ENCODE measurements around the gene C4orf50. TPM values are rescaled to one million over a fixed set of nuclear protein-coding genes. Genes with fewer than 3 reads are reported as not detected.
A peak's percentile ranks its signal among the peaks of the same experiment; 100 is the strongest.

The C4orf50 gene
- total and polyA plus RNA-seq, 2 of the 8 experiments (the other 6 are each of a cell fraction or from before 2014, with no cell fraction given): 0.08 to 0.22 TPM

DNA sequence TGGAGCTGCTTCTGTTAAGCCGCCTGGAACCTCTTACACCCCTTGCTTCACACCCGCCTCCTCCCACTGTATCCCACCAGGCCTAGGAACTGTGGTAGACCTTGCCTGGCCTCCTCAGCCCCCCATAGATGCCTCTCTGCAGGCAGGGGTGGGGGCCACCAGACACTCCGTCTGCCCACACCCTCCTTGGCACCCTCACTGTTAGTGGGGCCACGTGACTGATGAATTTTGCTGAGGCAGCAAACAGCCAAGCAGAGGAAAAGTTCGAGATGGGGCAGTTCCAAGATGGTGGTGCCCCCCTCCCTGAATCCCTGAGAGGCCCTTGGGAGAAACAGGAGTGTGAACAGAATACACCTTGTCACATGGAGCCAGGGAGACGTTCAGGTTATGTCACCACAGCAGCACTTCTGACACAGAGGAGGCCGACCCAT, 41.2 kb upstream of the C4orf50 start (continued):
- TF ChIP-seq, protein P1, sequence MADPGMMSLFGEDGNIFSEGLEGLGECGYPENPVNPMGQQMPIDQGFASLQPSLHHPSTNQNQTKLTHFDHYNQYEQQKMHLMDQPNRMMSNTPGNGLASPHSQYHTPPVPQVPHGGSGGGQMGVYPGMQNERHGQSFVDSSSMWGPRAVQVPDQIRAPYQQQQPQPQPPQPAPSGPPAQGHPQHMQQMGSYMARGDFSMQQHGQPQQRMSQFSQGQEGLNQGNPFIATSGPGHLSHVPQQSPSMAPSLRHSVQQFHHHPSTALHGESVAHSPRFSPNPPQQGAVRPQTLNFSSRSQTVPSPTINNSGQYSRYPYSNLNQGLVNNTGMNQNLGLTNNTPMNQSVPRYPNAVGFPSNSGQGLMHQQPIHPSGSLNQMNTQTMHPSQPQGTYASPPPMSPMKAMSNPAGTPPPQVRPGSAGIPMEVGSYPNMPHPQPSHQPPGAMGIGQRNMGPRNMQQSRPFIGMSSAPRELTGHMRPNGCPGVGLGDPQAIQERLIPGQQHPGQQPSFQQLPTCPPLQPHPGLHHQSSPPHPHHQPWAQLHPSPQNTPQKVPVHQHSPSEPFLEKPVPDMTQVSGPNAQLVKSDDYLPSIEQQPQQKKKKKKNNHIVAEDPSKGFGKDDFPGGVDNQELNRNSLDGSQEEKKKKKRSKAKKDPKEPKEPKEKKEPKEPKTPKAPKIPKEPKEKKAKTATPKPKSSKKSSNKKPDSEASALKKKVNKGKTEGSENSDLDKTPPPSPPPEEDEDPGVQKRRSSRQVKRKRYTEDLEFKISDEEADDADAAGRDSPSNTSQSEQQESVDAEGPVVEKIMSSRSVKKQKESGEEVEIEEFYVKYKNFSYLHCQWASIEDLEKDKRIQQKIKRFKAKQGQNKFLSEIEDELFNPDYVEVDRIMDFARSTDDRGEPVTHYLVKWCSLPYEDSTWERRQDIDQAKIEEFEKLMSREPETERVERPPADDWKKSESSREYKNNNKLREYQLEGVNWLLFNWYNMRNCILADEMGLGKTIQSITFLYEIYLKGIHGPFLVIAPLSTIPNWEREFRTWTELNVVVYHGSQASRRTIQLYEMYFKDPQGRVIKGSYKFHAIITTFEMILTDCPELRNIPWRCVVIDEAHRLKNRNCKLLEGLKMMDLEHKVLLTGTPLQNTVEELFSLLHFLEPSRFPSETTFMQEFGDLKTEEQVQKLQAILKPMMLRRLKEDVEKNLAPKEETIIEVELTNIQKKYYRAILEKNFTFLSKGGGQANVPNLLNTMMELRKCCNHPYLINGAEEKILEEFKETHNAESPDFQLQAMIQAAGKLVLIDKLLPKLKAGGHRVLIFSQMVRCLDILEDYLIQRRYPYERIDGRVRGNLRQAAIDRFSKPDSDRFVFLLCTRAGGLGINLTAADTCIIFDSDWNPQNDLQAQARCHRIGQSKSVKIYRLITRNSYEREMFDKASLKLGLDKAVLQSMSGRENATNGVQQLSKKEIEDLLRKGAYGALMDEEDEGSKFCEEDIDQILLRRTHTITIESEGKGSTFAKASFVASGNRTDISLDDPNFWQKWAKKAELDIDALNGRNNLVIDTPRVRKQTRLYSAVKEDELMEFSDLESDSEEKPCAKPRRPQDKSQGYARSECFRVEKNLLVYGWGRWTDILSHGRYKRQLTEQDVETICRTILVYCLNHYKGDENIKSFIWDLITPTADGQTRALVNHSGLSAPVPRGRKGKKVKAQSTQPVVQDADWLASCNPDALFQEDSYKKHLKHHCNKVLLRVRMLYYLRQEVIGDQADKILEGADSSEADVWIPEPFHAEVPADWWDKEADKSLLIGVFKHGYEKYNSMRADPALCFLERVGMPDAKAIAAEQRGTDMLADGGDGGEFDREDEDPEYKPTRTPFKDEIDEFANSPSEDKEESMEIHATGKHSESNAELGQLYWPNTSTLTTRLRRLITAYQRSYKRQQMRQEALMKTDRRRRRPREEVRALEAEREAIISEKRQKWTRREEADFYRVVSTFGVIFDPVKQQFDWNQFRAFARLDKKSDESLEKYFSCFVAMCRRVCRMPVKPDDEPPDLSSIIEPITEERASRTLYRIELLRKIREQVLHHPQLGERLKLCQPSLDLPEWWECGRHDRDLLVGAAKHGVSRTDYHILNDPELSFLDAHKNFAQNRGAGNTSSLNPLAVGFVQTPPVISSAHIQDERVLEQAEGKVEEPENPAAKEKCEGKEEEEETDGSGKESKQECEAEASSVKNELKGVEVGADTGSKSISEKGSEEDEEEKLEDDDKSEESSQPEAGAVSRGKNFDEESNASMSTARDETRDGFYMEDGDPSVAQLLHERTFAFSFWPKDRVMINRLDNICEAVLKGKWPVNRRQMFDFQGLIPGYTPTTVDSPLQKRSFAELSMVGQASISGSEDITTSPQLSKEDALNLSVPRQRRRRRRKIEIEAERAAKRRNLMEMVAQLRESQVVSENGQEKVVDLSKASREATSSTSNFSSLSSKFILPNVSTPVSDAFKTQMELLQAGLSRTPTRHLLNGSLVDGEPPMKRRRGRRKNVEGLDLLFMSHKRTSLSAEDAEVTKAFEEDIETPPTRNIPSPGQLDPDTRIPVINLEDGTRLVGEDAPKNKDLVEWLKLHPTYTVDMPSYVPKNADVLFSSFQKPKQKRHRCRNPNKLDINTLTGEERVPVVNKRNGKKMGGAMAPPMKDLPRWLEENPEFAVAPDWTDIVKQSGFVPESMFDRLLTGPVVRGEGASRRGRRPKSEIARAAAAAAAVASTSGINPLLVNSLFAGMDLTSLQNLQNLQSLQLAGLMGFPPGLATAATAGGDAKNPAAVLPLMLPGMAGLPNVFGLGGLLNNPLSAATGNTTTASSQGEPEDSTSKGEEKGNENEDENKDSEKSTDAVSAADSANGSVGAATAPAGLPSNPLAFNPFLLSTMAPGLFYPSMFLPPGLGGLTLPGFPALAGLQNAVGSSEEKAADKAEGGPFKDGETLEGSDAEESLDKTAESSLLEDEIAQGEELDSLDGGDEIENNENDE (IDR thresholded peaks at IDR 0.05; ENCODE audit: insufficient replicate concordance, low read length): no peak
- TF ChIP-seq MAFK (IDR thresholded peaks at IDR 0.05; ENCODE audit: low read depth, low read length): 0 out of 2 replicates have a peak, but pooled peaks have one; percentile 35

All from H1 (cell line).